Activated CD4-positive, alpha-beta T cell treated with anti-CD3 and anti-CD28 coated beads, Interleukin-2, Interleukin-6, amounts not matched to agents 100 ng/mL and 50 ng/mL, durations not matched to agents 16 hours and 8 hours (primary cell): ENCODE measurements around the gene PHTF1.

Experiments used
- DNase-seq: peaks from one replicate; pipeline ENCODE4 v3.0.0-alpha.2; 2020

PHTF1 gene

DNA sequence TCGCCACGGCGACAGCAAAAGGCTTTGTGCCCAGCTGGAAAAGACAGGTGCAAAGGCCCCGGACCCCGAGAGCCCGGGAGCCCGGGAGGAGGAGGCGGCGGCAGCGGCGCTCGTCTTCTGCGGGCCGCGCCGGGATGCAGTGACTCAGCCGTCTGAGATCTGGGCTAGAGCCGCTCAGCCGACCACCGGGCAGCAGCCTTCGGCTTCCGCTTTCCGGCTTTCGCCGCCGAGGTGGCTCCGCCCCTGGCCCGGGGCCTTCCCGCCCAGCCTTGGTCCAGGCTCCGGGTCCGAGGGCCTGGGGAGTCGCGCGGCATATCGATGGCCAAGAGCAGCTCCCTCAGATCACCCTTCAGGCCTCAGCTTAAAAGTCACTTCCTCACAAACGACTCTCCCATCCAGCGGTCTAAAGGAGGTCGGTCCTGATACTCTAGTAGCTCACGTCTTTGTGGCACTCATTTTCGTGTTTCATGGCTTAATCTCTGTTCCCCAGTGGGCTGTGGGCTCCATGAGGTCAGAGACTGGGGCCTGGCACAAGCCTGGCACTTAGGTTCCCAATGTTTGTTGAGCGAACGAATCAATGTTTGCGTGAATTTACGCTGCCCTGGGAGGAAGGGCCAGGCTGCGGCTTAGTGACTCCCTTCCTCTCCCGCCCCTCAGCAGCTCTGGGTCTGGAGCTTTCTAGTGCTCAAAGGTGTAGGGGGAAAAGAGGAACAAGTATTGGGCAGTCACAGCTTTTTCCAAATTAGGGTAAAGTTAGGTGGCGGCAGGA is at the start of gene PHTF1:
Gene PHTF1 (minus strand): TSS at position 154 of the 769 bp plus-strand sequence. CDS start 783 bp downstream, outside the sequence.
- DNase-seq = peak; percentile 79

DNA sequence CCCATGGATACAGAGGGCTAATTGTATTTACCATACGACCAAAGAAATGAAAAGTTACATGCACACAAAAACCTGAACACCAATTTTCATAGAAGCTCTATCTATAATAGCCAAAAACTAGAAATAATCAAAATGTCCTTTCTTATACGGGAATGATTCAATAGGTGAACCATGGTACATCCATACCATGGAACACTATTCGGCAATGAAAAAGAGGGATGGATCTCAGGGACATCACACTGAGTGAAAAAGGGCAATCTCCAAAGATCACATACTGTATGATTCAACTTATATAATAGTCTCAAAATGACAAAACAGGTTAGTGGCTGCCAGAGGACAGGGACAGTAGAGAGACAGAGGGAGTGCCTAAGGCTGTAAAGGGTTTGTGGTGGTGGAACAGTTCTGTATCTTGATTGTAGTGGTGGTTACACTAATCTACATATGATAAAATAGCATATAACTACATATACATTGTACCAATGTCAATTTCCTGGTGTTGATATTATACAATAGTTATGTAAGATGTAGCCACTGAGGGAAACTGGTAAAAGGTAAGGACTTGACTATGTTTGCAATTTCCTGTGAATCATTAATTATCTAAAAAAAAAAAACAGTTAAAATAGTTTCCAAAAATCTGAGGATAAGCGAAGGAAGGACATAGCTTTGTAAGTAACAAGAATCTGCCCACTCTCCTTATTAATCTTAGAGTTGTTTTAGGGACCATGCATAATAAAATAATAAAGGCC is 49.3 kb upstream of the PHTF1 start:
- no peak for DNase-seq

DNA sequence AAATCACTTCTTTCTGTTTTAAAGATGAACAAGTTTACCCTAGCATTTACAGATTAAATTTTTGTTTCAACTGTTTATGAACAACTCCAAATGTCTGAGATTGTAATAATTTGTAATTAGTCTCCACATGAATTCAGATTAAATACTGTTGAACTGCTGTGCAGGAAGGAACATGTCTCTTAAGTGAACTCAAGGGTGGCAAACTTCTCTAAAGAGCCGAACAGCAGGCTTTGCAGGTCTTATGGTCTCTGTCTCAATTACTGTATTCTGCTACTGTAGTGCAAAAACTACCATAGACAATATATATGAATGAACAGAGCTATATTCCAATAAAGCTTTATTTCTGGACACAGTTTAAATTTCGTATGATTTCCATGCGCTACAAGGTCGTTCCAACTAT is 46.4 kb upstream of the PHTF1 start:
- no peak for DNase-seq

DNA sequence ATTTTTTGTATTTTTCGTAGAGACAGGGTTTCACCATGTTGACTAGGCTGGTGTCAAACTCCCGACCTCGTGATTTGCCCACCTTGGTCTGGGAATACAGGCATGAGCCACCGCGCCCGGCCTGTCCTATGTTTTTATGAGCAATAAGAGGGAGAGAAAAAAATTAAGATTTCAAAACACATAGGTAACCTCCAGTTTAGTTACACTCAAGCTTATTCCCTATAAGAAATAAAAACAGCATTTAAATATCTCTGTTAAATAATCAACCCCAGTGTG is 45.9 kb upstream of the PHTF1 start:
- DNase-seq = no peak

DNA sequence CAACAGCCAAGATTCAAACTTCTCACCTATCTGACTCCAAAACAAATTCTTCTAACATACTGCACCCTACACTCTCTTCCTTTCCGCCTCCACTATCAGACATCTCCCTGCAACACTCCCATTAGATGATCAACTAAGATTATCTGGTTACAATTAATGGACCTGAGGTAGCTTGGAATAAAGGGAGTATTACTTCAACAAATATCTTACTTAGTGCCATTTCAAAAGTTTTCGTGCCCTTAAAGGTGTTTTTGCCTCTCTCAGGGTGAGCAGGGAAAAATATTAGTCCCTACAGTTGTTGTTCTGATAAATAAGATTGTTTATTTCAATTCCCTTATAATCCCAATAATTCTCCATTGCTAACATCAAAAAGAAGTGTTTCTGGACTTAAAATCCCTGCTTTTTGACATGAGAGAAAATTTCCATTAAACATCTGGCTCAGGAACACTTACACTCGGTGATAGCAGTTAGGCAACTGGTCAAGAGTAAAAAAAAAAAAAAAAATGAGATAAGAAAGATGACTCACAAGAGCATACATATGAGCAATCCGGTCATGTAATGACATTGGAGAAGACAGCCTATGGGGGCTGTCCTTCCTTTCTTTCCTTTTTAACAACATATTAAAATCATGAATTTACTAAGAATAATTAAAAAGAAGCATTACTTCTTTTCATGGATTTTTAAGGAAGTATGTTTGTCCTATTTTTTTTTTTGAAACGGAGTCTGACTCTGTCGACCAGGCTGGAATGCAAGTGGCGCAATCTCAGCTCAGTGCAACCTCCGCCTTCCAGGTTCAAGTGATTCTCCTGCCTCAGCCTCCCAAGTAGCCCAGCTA is 45.4 kb upstream of the PHTF1 start:
- peak; percentile 24 for DNase-seq

DNA sequence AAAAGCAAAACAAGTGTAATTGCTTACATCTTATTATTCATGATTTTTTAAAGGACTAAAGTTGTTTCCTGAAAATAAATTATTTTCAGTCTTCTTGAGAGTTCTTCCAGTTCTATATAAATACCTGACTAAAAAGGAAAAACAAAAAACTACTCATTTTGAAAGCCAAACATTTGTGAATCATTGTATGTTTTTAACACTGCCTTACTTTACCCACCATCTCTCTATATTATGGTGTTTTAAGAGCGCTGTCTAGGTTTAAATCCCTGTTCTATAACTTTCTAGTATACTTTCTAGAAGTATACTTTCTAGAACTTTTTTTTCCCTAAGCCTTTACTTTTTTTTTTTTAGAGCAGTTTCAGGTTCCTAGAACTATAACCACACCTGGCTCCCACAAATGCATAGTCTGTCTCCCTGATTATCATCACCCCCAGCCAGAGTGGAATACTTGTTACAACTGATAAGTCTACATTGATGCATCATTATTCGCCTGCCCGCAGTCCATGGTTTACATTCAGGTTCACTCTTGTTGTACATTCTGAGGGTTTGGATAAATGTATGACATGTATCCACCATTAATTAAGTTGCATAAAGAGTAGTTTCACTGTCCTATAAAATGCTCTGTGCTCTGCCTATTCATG is 43.2 kb upstream of the PHTF1 start:
- peak; percentile 44 for DNase-seq

DNA sequence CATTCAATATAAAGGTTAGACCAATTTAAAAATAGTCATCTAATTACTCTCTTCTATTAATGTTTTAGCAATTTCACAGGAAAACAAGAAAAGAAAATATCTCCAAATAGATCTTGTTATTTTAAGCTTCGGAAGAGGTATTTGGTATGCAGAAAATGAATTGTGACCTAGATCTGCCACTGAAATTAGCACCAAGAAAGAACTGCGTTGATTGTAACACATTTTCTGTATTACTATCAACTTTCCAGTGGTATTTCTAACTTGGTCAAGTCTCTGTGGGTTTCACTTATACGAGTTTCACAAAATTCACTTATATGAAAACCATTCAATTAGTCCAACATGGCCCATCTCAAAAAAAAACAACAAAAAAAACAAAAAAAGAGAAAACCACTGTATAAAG is 41.2 kb upstream of the PHTF1 start:
- DNase-seq = no peak

DNA sequence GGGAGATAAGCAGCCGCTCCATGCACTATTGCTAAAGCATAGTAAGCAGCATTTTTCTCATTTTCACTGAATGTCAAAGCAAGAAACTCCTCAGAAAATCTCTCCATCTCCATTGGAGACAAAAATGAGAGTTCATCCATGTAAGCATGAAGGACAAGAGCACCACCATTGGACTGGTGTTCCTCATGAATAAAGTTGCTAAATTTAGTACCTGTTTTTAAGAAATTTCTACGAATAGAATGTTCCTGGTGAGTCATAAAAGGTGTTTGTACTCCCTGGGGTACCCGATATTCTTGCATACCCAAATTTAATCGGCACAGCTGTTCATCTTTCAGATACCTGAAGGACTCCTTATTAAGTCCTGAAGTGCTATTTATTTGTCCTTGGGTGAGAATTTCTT is 38.2 kb upstream of the PHTF1 start:
- no peak for DNase-seq

DNA sequence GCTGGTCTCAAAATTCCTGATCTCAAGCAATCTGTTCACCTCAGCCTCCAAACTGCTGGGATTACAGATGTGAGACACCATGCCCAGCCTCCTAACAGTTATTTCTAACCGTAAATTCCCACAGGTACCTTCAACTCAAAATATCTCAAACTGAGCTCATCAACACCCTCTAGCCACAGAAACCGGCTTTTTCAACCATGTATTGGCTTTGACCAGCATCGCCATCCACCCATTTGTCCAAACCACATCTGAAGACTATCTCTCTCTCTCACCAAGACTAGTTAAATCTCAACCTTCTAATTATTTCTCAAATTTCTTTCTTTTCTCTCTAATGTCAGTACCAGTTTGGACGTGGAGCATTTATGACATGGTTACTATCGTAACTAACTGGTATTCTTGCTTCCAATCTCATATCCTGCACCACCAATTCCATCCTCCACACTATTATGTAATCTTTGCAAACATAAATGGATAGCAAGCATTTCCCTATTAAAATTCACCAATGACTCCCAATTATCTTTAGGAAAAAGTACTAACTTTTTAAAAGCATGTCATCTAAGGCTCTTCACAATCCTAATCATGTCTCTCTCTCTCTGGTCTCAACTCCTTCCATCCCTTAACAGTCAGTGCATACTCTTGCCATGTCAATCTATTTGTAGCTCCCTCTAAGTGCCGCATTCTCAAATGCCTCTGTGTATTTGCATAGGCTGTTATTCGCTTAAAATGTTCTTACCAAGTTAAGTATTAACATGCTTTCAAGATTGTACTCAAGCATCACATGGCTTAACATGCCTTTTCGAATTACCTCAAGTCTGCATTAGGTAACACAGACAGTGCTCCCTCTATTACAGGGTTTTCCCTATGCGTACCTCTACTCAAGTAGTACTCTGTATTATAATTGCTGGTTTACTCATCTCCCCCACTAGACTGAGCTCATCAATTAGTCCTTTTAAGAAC is 34.9 kb upstream of the PHTF1 start:
- no peak for DNase-seq

DNA sequence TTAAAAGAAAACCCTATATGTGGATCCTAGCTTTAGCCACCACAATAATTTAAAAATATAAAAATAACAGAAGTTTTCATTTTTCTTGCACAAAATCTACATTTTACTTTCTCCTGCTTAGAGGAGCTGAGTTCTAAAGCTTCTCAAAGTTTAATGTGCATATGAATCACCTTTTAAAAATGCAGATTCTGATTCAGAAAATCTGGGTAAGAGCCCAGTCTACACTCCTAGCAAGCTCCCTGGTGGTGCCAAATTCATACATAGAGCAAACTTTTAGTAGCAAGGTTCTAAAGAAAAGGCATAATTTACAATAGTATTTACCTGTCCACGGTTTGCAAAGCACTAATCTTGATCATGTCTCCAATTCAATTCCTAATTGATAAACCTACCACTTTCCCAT is 33.7 kb upstream of the PHTF1 start:
- no peak for DNase-seq

DNA sequence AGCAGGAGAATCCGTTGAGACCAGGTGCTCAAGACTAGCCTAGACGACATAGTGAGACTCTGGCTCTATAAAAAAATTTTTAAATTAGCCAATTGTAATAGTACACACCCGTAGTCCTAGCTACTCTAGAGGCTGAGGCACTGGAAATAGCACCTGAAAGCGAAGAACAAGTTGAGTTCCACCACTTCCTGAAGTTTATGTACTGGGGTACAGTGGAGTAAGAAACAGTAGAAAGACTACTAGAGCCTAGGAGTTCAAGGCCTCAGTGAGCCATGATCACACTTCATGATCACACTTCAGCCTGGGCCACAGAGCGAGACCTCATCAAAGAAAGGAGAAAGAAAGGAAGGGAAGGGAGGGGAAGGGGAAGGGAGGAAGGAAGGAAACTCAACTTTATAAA is 33.2 kb upstream of the PHTF1 start:
- no peak for DNase-seq

DNA sequence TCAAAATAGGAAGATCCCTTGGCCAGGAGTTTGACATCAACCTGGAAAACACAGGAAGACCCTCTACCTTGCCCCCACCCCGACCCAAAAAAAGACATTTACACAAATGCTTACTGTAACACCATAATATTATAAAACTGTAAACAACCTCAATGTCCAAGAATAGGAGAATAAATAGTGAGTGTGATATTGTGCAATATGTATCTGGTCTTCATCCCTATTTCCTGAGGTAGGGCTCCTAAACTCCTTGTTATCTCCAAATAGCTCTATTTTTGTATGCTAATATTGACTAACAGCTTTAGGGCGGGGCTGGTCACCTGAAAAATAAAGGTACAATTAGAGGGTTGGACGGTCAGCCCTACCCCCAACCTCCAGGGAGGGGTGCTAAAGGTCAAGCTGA is 29.5 kb upstream of the PHTF1 start:
- DNase-seq = no peak

DNA sequence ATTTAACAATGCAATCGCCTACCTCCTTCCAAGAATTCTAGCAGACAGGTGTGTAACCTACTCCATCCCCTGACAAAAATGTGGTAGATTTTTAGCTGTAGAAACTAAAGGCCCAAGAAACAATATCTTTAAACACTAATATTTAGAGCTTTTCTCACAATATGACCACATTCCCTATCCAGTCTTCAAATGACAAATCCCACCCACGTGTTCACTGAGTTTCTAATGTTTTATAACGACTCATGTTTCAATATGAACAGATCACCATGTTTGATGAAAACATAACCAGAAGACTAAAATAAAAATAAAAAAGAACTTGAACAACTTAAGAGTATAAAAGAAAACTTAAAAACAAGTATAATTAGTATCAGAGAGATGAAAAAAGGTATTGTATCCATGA is 28.4 kb upstream of the PHTF1 start:
- DNase-seq = no peak

DNA sequence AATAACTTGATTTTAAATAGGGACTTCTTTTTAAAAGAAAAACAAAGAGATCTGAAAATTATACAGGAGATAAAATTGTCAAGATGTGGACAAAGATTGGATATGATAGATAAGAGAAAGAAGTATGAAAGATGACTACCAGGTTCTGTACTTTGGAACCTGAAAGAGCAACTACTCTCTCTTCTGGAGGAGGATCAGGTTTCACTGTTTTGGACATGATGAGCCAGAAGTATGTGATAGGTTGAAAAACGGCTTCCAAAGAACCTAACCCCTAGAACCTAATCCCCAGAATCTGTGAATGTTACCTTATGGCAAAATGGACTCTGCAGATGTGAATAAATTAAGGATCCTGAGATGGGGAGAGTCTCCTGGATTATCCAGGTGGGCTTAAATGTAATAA is 26.8 kb upstream of the PHTF1 start:
- DNase-seq = no peak

DNA sequence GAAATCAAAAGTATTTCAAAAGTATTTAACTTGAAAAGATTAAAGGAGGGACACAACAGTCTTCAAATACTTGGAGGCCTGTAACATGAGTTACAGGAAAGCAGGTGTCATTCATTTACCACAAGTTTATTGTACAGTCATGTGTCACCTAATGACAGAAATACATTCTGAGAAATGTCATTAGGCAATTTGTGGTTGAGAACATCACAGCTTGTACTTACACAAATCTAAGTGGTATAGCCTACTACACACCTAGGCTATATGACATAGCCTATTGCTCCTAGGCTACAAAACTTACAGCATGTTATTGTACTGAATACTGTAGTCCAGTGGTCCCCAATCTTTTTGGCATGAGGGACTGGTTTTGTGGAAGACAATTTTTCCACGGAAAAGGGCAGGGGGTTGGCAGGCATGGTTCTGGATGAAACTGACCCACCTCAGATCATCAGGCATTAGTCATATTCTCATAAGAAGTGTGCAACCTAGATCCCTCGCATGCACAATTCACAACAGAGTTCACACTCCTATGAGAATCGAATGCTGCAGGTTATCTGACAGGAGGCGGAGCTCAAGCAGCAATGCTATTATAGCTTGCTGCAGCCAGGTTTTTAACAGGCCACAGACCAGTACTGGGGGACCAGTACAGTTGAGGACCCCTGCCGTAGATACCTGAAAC is 25.0 kb upstream of the PHTF1 start:
- peak; percentile 70 for DNase-seq

DNA sequence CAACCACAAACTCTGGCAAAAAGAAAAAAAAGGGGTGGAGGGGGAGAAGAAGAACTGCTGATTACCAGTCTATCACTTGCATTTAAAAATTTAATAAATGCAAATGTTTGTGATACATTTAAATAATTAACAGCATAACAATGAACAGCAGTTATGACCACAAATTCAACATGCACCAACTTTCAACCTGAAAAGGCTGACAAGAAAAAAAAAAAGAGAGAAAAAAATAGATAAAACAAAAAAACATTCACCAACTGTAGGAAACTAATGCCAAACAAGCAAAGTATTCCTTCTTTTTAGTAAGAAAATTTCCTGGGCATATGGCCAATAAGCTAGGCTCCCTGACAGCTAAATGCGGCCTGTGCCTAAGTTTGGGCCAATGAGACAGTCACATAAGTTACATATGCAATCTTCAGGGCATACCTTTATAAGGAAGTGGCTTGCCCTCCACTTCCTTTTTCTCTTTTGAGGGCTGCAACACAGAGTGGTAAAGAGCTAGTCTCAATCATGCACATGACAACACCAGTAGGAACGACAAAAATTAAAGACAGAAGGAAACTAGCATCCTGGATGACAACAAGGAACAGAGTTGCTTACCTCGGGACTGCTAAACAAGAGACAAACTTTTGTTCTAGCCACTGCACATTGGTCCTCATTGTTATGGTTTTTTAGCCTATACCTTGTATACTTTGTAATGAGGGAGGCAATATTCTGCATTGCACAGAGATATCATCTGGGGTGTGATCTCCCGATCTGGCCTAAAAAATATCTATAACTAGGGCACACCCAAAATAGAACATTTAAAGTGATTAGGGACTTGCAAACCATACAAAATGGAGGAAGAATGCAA is 24.2 kb upstream of the PHTF1 start:
- DNase-seq = peak; percentile 77

DNA sequence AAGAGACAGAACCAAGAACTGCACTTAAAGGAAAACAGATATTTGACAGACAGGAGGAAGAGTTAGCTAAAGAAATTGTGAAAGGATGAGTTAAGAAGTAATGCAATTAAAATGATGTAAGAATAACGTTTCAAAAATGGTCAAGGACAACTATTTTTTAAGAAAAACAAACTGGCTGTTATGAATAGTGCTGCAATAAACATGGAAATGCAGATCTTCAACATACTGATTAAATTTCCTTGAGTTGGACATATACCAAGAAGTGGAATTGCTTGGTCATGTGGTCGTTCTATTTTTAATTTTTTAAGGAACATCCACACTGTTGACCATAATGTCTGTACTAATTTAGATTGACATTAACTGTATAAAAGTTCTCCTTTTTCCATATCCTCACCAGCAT is 23.1 kb upstream of the PHTF1 start:
- DNase-seq = no peak

DNA sequence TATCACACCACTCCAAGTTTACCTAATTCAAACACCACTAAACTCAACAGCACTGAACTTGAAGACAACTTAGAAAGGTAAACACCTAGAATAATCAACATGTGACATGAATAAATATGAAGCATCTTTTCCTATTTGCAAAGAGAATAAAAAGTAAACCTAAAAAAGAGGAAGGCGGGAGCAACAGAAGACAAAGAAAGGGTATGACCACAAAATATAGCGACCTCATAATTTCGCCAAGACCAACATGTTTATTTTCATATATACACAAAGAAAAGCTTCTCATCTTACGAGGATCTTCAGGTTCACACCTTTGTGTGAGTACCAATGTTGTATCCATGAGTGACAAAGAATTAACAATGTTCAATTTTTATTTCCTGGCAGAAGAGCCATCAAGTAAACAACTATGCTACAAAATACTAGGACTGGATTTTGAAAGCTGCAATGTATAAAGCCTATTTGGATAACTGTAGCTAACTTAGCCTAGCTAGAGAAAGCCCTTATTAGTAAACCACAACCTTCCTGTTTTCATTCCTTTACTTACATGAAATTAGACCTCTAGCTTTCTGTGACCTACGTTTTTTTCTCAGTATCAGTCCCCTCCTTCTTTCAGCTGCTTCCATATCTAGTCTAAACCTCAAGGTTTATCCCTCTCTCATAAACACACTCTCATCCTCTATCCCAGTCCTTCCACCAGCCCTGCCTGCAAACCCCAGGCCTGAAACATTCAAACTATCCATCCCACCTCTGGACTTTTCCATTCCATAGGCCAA is 21.3 kb upstream of the PHTF1 start:
- DNase-seq = peak; percentile 39

DNA sequence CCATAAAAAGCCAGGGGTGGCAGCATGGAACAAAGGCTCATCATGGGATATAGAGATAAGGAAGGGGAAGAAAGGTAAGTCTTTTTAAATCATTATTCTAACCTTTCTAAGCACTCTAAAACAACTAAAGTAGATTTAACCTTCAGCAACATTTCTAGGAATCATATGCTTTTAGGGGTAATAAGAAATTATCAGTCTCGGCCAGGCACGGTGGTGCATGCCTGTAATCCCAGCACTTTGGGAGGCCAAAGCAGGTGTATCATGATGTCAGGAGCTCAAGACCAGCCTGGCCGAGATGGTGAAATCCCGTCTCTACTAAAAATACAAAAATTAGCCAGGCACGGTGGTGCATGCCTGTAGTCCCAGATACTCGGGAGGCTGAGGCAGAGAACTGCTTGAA is 20.3 kb upstream of the PHTF1 start:
- no peak for DNase-seq

DNA sequence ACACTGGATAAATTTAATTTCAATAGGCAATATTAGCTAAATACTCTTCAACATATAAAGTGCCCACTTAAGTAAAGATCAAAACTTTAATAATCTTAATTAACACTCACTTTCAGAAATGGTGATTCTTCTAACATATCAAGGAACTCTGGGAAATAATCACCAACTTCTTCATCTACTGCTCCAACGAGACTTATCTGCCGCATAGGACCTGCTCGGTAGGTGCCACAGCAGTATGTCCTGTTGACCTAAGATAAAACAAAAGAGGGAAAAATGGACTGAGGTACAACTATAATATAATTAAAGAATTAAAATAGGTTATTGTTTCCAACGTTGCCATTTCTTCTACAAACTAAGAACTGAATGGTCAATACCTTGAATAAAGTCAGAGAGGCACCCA is 18.3 kb upstream of the PHTF1 start:
- no peak for DNase-seq
